Endothelial cell of umbilical vein (primary cell): ENCODE results near the gene COL20A1. TPM values are rescaled to one million over a fixed set of nuclear protein-coding genes. Genes with fewer than 3 reads are reported as not detected.

Source experiments
- BruUV-seq: library from RNA; stranded (reverse); fragments of 400-500 nt; replicated peaks from 2 replicates; lab custom pipeline; 2021; lab: Mats Ljungman, UMichigan
- CTCF ChIA-PET: fragments of 300-600, 350-600 bp; sonication (Branson Sonifier 250); formaldehyde crosslinking; loops from one replicate; lab custom pipeline; 2021; ENCODE audit warnings: antibody characterized with exemption, inconsistent platforms; lab: Charles Lee
- POLR2A ChIA-PET: fragments of 300-600, 350-600 bp; sonication (Branson Sonifier 250); formaldehyde crosslinking; loops from one replicate; lab custom pipeline; 2021; ENCODE audit warnings: antibody characterized with exemption, inconsistent platforms; lab: Charles Lee
- DNase-seq: peaks from one replicate; pipeline ENCODE4 v3.0.0-alpha.2; 2011; ENCODE audit warnings: low read depth, low spot score
- FAIRE-seq: peaks from 2 replicates; lab custom pipeline; 2011; peaks lifted over from hg19 to GRCh38; lab: Jason Lieb, UNC
- H2AFZ ChIP-seq: 2 replicates; pipeline ENCODE4 v1.6.0; 2012; ENCODE audit warnings: low read depth, low read length, control low read depth, inconsistent platforms
- H3K27ac ChIP-seq: 2 replicates; pipeline ENCODE4 v1.5.1; 2011; ENCODE audit warnings: low read depth, mild to moderate bottlenecking, control low read depth, low read length, moderate library complexity; ENCODE audit not compliant: insufficient read depth
- H3K27me3 ChIP-seq, 2 experiments: 2 replicates each; pipeline versions ENCODE4 v1.6.0 to v1.6.1; 2011; ENCODE audit warnings: low read length in 2 of 2, mixed read lengths in 1 of 2; ENCODE audit not compliant: control insufficient read depth in 2 of 2, insufficient read depth in 2 of 2
- H3K36me3 ChIP-seq, 2 experiments: 2 replicates in 1 of 2; 3 replicates in 1 of 2; pipeline ENCODE4 v1.5.1; 2011; ENCODE audit warnings: low read length in 2 of 2, mild to moderate bottlenecking in 1 of 2, moderate library complexity in 1 of 2; ENCODE audit not compliant: control insufficient read depth in 2 of 2, insufficient read depth in 2 of 2; ENCODE audit errors: extremely low read depth in 1 of 2
- H3K4me1 ChIP-seq: 3 replicates; pipeline ENCODE4 v1.5.1; 2011; ENCODE audit warnings: mild to moderate bottlenecking, low read length; ENCODE audit not compliant: control insufficient read depth, insufficient read depth; ENCODE audit errors: extremely low read depth
- H3K4me2 ChIP-seq: 2 replicates; pipeline ENCODE4 v1.6.1; 2011; ENCODE audit warnings: low read length, control low read depth, mixed read lengths; ENCODE audit not compliant: insufficient read depth
- H3K4me3 ChIP-seq, 3 experiments: fragments of 200-600 bp in 1 of 3; sonication (generic), shearing (Covaris generic) in 1 of 3; replicated peaks in 1 of 3; 2 replicates each; pipeline ENCODE4 v1.5.1; 2011 to 2016; ENCODE audit warnings: control low read depth in 3 of 3, low read length in 3 of 3, mild to moderate bottlenecking in 2 of 3, inconsistent platforms in 1 of 3, low read depth in 1 of 3, moderate library complexity in 1 of 3; ENCODE audit not compliant: insufficient read depth in 1 of 3
- H3K79me2 ChIP-seq: 2 replicates; pipeline ENCODE4 v1.6.0; 2012; ENCODE audit warnings: low read length, inconsistent platforms; ENCODE audit not compliant: control insufficient read depth, insufficient read depth
- H3K9ac ChIP-seq: replicated peaks from 2 replicates; pipeline ENCODE3; 2011; ENCODE audit warnings: low read length, control low read depth; ENCODE audit not compliant: insufficient read depth; ENCODE audit errors: extremely low read depth
- H3K9me1 ChIP-seq: replicated peaks from 3 replicates; pipeline ENCODE4 v1.6.0; 2011; ENCODE audit warnings: mild to moderate bottlenecking, low read length; ENCODE audit not compliant: control insufficient read depth, insufficient read depth; ENCODE audit errors: extremely low read depth
- H3K9me3 ChIP-seq: replicated peaks from 2 replicates; pipeline ENCODE4 v1.5.1; 2012; ENCODE audit warnings: low read length, inconsistent platforms; ENCODE audit not compliant: control insufficient read depth, insufficient read depth
- H4K20me1 ChIP-seq: replicated peaks from 2 replicates; pipeline ENCODE3; 2011; ENCODE audit warnings: mild to moderate bottlenecking, low read length; ENCODE audit not compliant: control insufficient read depth, insufficient read depth; ENCODE audit errors: extremely low read depth
- EZH2 ChIP-seq: IDR thresholded peaks from 2 replicates; pipeline ENCODE4 v1.6.1; 2012; ENCODE audit warnings: borderline replicate concordance, low read depth, mild to moderate bottlenecking, moderate library complexity, low read length, inconsistent platforms; ENCODE audit not compliant: severe bottlenecking
- FOS ChIP-seq: IDR thresholded peaks from 2 replicates; pipeline ENCODE4 v1.6.1; 2011; ENCODE audit warnings: mild to moderate bottlenecking, low read length, moderate library complexity, borderline replicate concordance; ENCODE audit not compliant: insufficient read depth
- GATA2 ChIP-seq: IDR thresholded peaks from 2 replicates; pipeline ENCODE4 v1.7.0; 2011; ENCODE audit warnings: low read depth, mild to moderate bottlenecking, moderate library complexity, mixed read lengths, low read length; ENCODE audit not compliant: insufficient read length, insufficient read depth
- JUN ChIP-seq: IDR thresholded peaks from 2 replicates; pipeline ENCODE4 v1.6.1; 2011; ENCODE audit warnings: borderline replicate concordance, low read depth; ENCODE audit not compliant: insufficient read length, insufficient read depth
- MYC ChIP-seq: IDR thresholded peaks from one replicate; pipeline ENCODE4 v1.6.1; 2011; ENCODE audit warnings: mild to moderate bottlenecking, low read depth, low read length
- POLR2A ChIP-seq: IDR thresholded peaks from 2 replicates; pipeline ENCODE4 v1.6.1; 2012; ENCODE audit warnings: low read depth, mild to moderate bottlenecking, control low read depth, low read length
- POLR2AphosphoS5 ChIP-seq: IDR thresholded peaks from 2 replicates; pipeline ENCODE4 v1.6.1; 2012; ENCODE audit warnings: low read depth, mild to moderate bottlenecking, control low read depth, low read length, moderate library complexity; ENCODE audit not compliant: insufficient read depth
- dilution Hi-C: fragments of 300-500 bp; cut with MboI; formaldehyde crosslinking; loops from one replicate; pipeline ENCODE4 v1.15.0; 2019; ENCODE audit warnings: low sequenced_read_pairs; ENCODE audit not compliant: extremely low pct_ligation_motif_present
- intact Hi-C: fragments of 100-400 bp; cut with micrococcal nuclease; formaldehyde crosslinking; loops from one replicate; pipeline ENCODE4 v1.10.0; 2022
- polyA plus RNA-seq, 4 experiments: library from polyadenylated mRNA; depleted of rRNA in 3 of 4; stranded (reverse) in 3 of 4; unstranded in 1 of 4; fragments of >200 nt; gene quantifications; 2 replicates each; pipeline versions ENCODE4 v1.2.1 to v1.2.3, GENCODE V29; 2011 to 2012; ENCODE audit warnings: missing spikeins in 1 of 4
- total RNA-seq: library from RNA; stranded (reverse); gene quantifications from 2 replicates; pipeline ENCODE4 v1.2.3, GENCODE V29; 2021
- TF ChIP-seq, protein P1 (sequence below): IDR thresholded peaks from 2 replicates; pipeline ENCODE4 v1.6.1; 2011; ENCODE audit not compliant: insufficient read depth, insufficient read length
- TF ChIP-seq, protein P2 (sequence below), 2 donors: IDR thresholded peaks; 1 replicate in 1 of 2; 2 replicates in 1 of 2; pipeline ENCODE4 v1.5.1; 2011; ENCODE audit warnings: low read length in 2 of 2, mild to moderate bottlenecking in 2 of 2, moderate library complexity in 2 of 2, control low read depth in 1 of 2, inconsistent platforms in 1 of 2, low read depth in 1 of 2; ENCODE audit not compliant: insufficient read depth in 1 of 2; ENCODE audit errors: extremely low read depth in 1 of 2

COL20A1 gene
- total and polyA plus RNA-seq, 2 donors (not counting 3 experiments of a cell fraction or from before 2014, with no cell fraction given): not detected

DNA sequence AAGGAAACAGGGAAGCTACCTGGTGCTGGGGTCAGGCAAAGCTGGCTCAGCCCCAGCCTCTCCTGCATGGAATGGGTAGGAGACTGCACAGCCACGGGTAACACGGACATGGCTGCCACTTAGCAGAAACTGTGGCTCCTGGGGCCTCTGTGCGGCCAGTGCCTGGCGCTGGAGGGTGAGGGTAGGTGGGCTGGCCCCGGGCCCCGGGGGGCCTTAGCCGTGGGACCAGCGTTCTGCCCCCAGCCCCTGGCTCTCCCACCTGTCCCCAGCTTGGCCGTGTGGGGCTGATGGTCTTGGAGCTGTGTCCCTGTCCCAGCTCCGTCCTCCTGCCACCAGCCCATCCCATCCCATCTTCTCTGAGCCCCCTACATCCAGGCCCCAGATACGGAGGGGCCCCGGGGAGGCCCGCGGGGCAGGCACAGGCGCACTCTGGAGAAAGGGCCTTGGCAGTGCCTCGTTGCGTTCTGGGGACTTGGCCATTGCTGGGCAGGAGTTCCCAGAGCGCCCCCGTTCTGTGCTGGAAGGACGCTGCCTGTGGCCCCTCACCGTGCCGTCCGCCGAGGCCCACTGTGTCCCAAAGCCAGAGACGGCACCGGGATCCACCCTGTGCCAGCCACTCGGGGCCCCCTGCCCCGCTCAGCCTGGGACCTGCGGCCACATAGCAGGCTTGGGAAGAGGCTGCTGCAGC is 56.0 kb downstream of the COL20A1 start:
- H3K4me3 ChIP-seq: no peak overlapping the region
- H2AFZ ChIP-seq: no peak overlapping the region
- ChIA-PET CTCF (interaction anchor here (0.9 kb wide), 1 partner anchor 32 kb away, joined by 4 read pairs; no protein-coding TSS in a partner anchor), POLR2A (no interaction called here)
- no peaks in the 10 kb centered on the region for H3K36me3 ChIP-seq
- no peak for FAIRE-seq
- no peaks in the 10 kb centered on the region for H3K4me1 ChIP-seq
- H3K9me1 ChIP-seq: no peaks in the 10 kb centered on the region
- BruUV-seq: no TSS peak
- no peaks in the 10 kb centered on the region for H3K27me3 ChIP-seq
- no peak overlapping the region for H3K27ac ChIP-seq
- no peak overlapping the region for H3K4me2 ChIP-seq
- intact Hi-C loops (no loop called here), dilution Hi-C loops (no loop called here)
- TF ChIP-seq, protein P1, sequence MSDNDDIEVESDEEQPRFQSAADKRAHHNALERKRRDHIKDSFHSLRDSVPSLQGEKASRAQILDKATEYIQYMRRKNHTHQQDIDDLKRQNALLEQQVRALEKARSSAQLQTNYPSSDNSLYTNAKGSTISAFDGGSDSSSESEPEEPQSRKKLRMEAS: no peak
- TF ChIP-seq, protein P2, sequence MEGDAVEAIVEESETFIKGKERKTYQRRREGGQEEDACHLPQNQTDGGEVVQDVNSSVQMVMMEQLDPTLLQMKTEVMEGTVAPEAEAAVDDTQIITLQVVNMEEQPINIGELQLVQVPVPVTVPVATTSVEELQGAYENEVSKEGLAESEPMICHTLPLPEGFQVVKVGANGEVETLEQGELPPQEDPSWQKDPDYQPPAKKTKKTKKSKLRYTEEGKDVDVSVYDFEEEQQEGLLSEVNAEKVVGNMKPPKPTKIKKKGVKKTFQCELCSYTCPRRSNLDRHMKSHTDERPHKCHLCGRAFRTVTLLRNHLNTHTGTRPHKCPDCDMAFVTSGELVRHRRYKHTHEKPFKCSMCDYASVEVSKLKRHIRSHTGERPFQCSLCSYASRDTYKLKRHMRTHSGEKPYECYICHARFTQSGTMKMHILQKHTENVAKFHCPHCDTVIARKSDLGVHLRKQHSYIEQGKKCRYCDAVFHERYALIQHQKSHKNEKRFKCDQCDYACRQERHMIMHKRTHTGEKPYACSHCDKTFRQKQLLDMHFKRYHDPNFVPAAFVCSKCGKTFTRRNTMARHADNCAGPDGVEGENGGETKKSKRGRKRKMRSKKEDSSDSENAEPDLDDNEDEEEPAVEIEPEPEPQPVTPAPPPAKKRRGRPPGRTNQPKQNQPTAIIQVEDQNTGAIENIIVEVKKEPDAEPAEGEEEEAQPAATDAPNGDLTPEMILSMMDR (IDR thresholded peaks at IDR 0.05; ENCODE audit: extremely low read depth in 1 of 2, insufficient read depth in 1 of 2, low read depth in 1 of 2, low read length in 2 of 2): no peak
- no peak for DNase-seq
- no peaks in the 10 kb centered on the region for H3K79me2 ChIP-seq
- H3K9ac ChIP-seq: no peak overlapping the region
- no peaks in the 10 kb centered on the region for H4K20me1 ChIP-seq
- no peaks in the 10 kb centered on the region for H3K9me3 ChIP-seq

DNA sequence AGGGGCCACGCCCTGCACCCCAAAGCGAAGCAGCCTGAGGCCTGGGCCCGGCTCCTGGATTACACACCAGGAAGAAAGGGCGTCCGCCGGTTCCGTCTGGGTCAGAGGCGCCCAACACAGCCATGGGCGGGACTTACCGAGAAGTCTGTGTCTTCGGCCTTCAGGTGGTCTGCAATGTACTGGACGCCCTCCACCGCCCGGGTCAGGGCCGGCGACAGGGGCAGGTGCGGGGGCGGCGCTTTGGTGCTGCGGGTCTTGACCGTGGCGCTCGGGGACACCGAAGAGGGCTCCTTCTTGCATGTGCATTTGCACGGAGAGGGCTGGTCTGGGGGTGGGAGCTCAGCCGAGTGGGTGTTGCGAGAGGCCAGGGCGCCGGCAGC is 56.5 kb downstream of the COL20A1 start:
- POLR2A ChIA-PET: no interaction called here
- no peaks in the 10 kb centered on the region for H3K79me2 ChIP-seq
- no peaks in the 10 kb centered on the region for H3K27me3 ChIP-seq
- CTCF ChIA-PET: no interaction called here
- FAIRE-seq: no peak
- H3K36me3 ChIP-seq: no peaks in the 10 kb centered on the region
- H3K9me3 ChIP-seq: no peaks in the 10 kb centered on the region
- H4K20me1 ChIP-seq: no peaks in the 10 kb centered on the region
- intact Hi-C loops: no loop called here
- H3K4me2 ChIP-seq: no peak overlapping the region
- no peak for DNase-seq
- no peak overlapping the region for H3K9ac ChIP-seq
- H3K27ac ChIP-seq: no peak overlapping the region
- TF ChIP-seq, protein P2 (IDR thresholded peaks at IDR 0.05; ENCODE audit: extremely low read depth in 1 of 2, insufficient read depth in 1 of 2, low read depth in 1 of 2, low read length in 2 of 2): no peak
- TF ChIP-seq POLR2AphosphoS5: no peak
- no peak for TF ChIP-seq JUN
- TF ChIP-seq EZH2: no peak
- no peak for TF ChIP-seq MYC
- TF ChIP-seq, protein P1: no peak
- TF ChIP-seq FOS: no peak
- no peak for TF ChIP-seq POLR2A
- TF ChIP-seq GATA2: no peak
- H3K4me1 ChIP-seq: no peaks in the 10 kb centered on the region
- H3K9me1 ChIP-seq: no peaks in the 10 kb centered on the region
- no TSS peak for BruUV-seq
- dilution Hi-C loops: no loop called here
- no peak overlapping the region for H2AFZ ChIP-seq
- no peak overlapping the region for H3K4me3 ChIP-seq
